Glutamatergic neuron (in vitro differentiated cells): ENCODE data around the gene MST1. TPM values are rescaled to one million over a fixed set of nuclear protein-coding genes. Genes with fewer than 3 reads are reported as not detected.

Source experiments
- DNase-seq: peaks from one replicate; pipeline ENCODE4 v3.0.0; 2022
- H3K27ac Mint-ChIP-seq: one replicate; pipeline ENCODE4 v1.8.0; 2020; ENCODE audit warnings: mild to moderate bottlenecking, mixed read lengths, inconsistent platforms; ENCODE audit not compliant: unreplicated experiment
- H3K27me3 Mint-ChIP-seq: one replicate; pipeline ENCODE4 v1.8.0; 2020; ENCODE audit warnings: mild to moderate bottlenecking, moderate library complexity, mixed read lengths, inconsistent platforms; ENCODE audit not compliant: unreplicated experiment
- H3K36me3 Mint-ChIP-seq: one replicate; pipeline ENCODE4 v1.8.0; 2020; ENCODE audit warnings: mild to moderate bottlenecking, mixed read lengths, inconsistent platforms; ENCODE audit not compliant: unreplicated experiment
- H3K4me1 Mint-ChIP-seq: one replicate; pipeline ENCODE4 v1.8.0; 2020; ENCODE audit warnings: mild to moderate bottlenecking, low read depth, mixed read lengths, inconsistent platforms; ENCODE audit not compliant: unreplicated experiment
- H3K4me3 Mint-ChIP-seq: one replicate; pipeline ENCODE4 v1.8.0; 2020; ENCODE audit warnings: mild to moderate bottlenecking, mixed read lengths, inconsistent platforms; ENCODE audit not compliant: unreplicated experiment
- H3K9me3 Mint-ChIP-seq: one replicate; pipeline ENCODE4 v1.8.0; 2020; ENCODE audit warnings: mild to moderate bottlenecking, moderate library complexity, mixed read lengths, inconsistent platforms; ENCODE audit not compliant: unreplicated experiment
- CTCF ChIP-seq: fragments of 200-600 bp; sonication (generic); IDR thresholded peaks from one replicate; pipeline ENCODE4 v1.5.0; 2021; ENCODE audit not compliant: partially characterized antibody, unreplicated experiment
- total RNA-seq: library from RNA; stranded (reverse); fragmentation: NEBNext Ultra II Directional; extraction: Animal tissue kit (Norgen Biotek cat#: 25700); gene quantifications from one replicate; pipeline ENCODE4 v1.2.1, GENCODE V29; 2021; ENCODE audit not compliant: unreplicated experiment

The MST1 gene
- total RNA-seq, 1 donor from 2014 or later, result 23.4 TPM

- DNase-seq, result peak; percentile 31
- no peak for TF ChIP-seq CTCF
- peaks cover 16% of the 10 kb centered on the region for H3K9me3 Mint-ChIP-seq
- H3K27me3 Mint-ChIP-seq, result peaks cover 21% of the 10 kb centered on the region
- H3K4me3 Mint-ChIP-seq, result no peak overlapping the region
- peaks cover 9% of the 10 kb centered on the region for H3K4me1 Mint-ChIP-seq
- no peaks in the 10 kb centered on the region for H3K36me3 Mint-ChIP-seq
- no peak overlapping the region for H3K27ac Mint-ChIP-seq
Measured at GRCh38 chr3:49656541-49657112, 32.6 kb downstream of the MST1 start.

- Mint-ChIP-seq H3K4me3 (no peak overlapping the region), H3K36me3 (no peaks in the 10 kb centered on the region), H3K9me3 (peaks cover 16% of the 10 kb centered on the region), H3K27me3 (peaks cover 21% of the 10 kb centered on the region), H3K27ac (no peak overlapping the region), H3K4me1 (peaks cover 9% of the 10 kb centered on the region)
- TF ChIP-seq CTCF, result no peak
- no peak for DNase-seq
Measured at GRCh38 chr3:49655731-49656285, 33.5 kb downstream of the MST1 start.

- Mint-ChIP-seq H3K4me3 (no peak overlapping the region), H3K4me1 (peaks cover 9% of the 10 kb centered on the region), H3K9me3 (peaks cover 19% of the 10 kb centered on the region), H3K27ac (no peak overlapping the region), H3K36me3 (no peaks in the 10 kb centered on the region), H3K27me3 (peaks cover 21% of the 10 kb centered on the region)
- no peak for DNase-seq
- TF ChIP-seq CTCF, result no peak
Measured at GRCh38 chr3:49654955-49655556, 34.2 kb downstream of the MST1 start.

- Mint-ChIP-seq H3K4me1 (peaks cover 9% of the 10 kb centered on the region), H3K27ac (no peak overlapping the region), H3K36me3 (no peaks in the 10 kb centered on the region), H3K9me3 (peaks cover 15% of the 10 kb centered on the region), H3K4me3 (no peak overlapping the region), H3K27me3 (peaks cover 19% of the 10 kb centered on the region)
- DNase-seq, result no peak
- no peak for TF ChIP-seq CTCF
Measured at GRCh38 chr3:49654176-49654825, 35.0 kb downstream of the MST1 start.

- peaks cover 13% of the 10 kb centered on the region for H3K27me3 Mint-ChIP-seq
- DNase-seq, result no peak
- peaks cover 9% of the 10 kb centered on the region for H3K9me3 Mint-ChIP-seq
- peaks cover 8% of the 10 kb centered on the region for H3K4me1 Mint-ChIP-seq
- H3K27ac Mint-ChIP-seq, result no peak overlapping the region
- H3K4me3 Mint-ChIP-seq, result no peak overlapping the region
- no peaks in the 10 kb centered on the region for H3K36me3 Mint-ChIP-seq
- no peak for TF ChIP-seq CTCF
Measured at GRCh38 chr3:49653621-49654020, 35.7 kb downstream of the MST1 start.
